Hepatocyte (in vitro differentiated cells): Measurements from ENCODE around the gene USH1C. TPM values are rescaled to one million over a fixed set of nuclear protein-coding genes. Genes with fewer than 3 reads are reported as not detected.

Source experiments
- DNase-seq: peaks from one replicate; pipeline ENCODE4 v3.0.0-alpha.2; 2016; ENCODE audit warnings: low spot score
- H2AFZ ChIP-seq: fragments of 200-600 bp; sonication (generic); 2 replicates; pipeline ENCODE4 v1.6.0; 2016; ENCODE audit warnings: antibody characterized with exemption, mild to moderate bottlenecking
- H3K27ac ChIP-seq: fragments of 200-600 bp; sonication (generic); 2 replicates; pipeline ENCODE4 v1.5.1; 2016; ENCODE audit warnings: mild to moderate bottlenecking
- H3K27me3 ChIP-seq: fragments of 200-600 bp; sonication (generic); 2 replicates; pipeline ENCODE4 v1.6.1; 2016
- H3K36me3 ChIP-seq: fragments of 200-600 bp; sonication (generic); replicated peaks from 2 replicates; pipeline ENCODE4 v1.5.1; 2016; ENCODE audit warnings: low read depth; ENCODE audit not compliant: insufficient read depth
- H3K4me1 ChIP-seq: fragments of 200-600 bp; sonication (generic); 2 replicates; pipeline ENCODE4 v1.5.1; 2016; ENCODE audit warnings: mild to moderate bottlenecking, moderate library complexity; ENCODE audit not compliant: insufficient read depth
- H3K4me2 ChIP-seq: fragments of 200-600 bp; sonication (generic); 2 replicates; pipeline ENCODE4 v1.6.0; 2016
- H3K4me3 ChIP-seq: fragments of 200-600 bp; sonication (generic); 2 replicates; pipeline ENCODE4 v1.5.1; 2016; ENCODE audit warnings: mild to moderate bottlenecking
- H3K79me2 ChIP-seq: fragments of 200-600 bp; sonication (generic); 2 replicates; pipeline ENCODE4 v1.6.0; 2017; ENCODE audit warnings: mild to moderate bottlenecking
- H3K9me2 ChIP-seq: fragments of 200-600 bp; sonication (generic); replicated peaks from 2 replicates; pipeline ENCODE4 v1.6.0; 2017; ENCODE audit warnings: mild to moderate bottlenecking; ENCODE audit not compliant: insufficient read depth
- H3K9me3 ChIP-seq: fragments of 200-600 bp; sonication (generic); 2 replicates; pipeline ENCODE4 v1.5.1; 2016; ENCODE audit warnings: low read depth, mild to moderate bottlenecking
- H4K20me1 ChIP-seq: fragments of 200-600 bp; sonication (generic); 2 replicates; pipeline ENCODE4 v1.6.0; 2016; ENCODE audit warnings: mild to moderate bottlenecking; ENCODE audit not compliant: insufficient read depth, poor library complexity, severe bottlenecking
- EZH2 ChIP-seq: fragments of 200-600 bp; sonication (generic); IDR thresholded peaks from 2 replicates; pipeline ENCODE4 v1.6.1; 2016; ENCODE audit warnings: antibody characterized with exemption, mild to moderate bottlenecking, borderline replicate concordance
- EZH2phosphoT487 ChIP-seq: fragments of 200-600 bp; sonication (generic); IDR thresholded peaks from one replicate; pipeline ENCODE4 v1.6.1; 2018; ENCODE audit warnings: antibody characterized with exemption, mild to moderate bottlenecking, low read depth, moderate library complexity; ENCODE audit not compliant: unreplicated experiment, severe bottlenecking
- WGBS: methylation state at CpG from one replicate; pipeline ENCODE4 v1.1.6; 2016; ENCODE audit warnings: low lambda C conversion rate; ENCODE audit errors: missing lambda C conversion rate; 5-methylcytosine and 5-hydroxymethylcytosine counted together
- polyA plus RNA-seq: library from polyadenylated mRNA; unstranded; fragments of >200 nt; fragmentation: Nextera tagmentation; extraction: Ambion mirVana; gene quantifications from 2 replicates; pipeline ENCODE4 v1.2.1, GENCODE V29; 2016
- total RNA-seq: library from RNA; depleted of rRNA; stranded (reverse); fragments of >200 nt; gene quantifications from 2 replicates; pipeline ENCODE4 v1.2.3, GENCODE V29; 2014
- TF ChIP-seq, protein P1 (sequence below): fragments of 200-600 bp; sonication (generic); IDR thresholded peaks from 2 replicates; pipeline ENCODE4 v1.5.1; 2016; ENCODE audit warnings: antibody characterized with exemption, mild to moderate bottlenecking; ENCODE audit not compliant: poor library complexity

The USH1C gene
- total and polyA plus RNA-seq, 2 experiments from 2014 or later, result 54.3 to 60.6 TPM

DNA sequence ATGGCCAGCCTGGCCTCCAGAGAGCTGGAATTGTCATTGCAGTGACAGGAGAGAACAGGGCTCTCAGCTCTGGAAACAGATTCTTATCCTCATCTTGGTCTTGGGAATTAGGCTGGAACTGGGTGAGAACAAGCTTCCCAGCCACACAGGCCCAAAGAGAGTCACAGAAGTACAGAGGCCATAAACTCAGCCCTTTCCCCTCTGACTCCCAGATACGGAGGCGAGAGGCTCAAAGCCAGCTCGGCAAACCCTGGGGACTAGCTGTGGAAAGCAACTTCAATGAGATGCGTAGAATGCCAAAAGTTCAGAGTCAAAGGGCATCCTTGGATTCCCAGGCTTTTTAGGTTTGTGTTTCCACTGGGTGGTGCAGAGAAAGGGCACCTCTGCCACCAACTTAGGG lies 53.3 kb downstream of the USH1C start:
- no peaks in the 10 kb centered on the region for H3K36me3 ChIP-seq
- H3K4me2 ChIP-seq, result no peak overlapping the region
- H4K20me1 ChIP-seq, result no peaks in the 10 kb centered on the region
- DNase-seq, result no peak
- no peaks in the 10 kb centered on the region for H3K9me2 ChIP-seq
- TF ChIP-seq EZH2phosphoT487 (no peak), EZH2 (no peak)
- TF ChIP-seq, protein P1, sequence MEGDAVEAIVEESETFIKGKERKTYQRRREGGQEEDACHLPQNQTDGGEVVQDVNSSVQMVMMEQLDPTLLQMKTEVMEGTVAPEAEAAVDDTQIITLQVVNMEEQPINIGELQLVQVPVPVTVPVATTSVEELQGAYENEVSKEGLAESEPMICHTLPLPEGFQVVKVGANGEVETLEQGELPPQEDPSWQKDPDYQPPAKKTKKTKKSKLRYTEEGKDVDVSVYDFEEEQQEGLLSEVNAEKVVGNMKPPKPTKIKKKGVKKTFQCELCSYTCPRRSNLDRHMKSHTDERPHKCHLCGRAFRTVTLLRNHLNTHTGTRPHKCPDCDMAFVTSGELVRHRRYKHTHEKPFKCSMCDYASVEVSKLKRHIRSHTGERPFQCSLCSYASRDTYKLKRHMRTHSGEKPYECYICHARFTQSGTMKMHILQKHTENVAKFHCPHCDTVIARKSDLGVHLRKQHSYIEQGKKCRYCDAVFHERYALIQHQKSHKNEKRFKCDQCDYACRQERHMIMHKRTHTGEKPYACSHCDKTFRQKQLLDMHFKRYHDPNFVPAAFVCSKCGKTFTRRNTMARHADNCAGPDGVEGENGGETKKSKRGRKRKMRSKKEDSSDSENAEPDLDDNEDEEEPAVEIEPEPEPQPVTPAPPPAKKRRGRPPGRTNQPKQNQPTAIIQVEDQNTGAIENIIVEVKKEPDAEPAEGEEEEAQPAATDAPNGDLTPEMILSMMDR, result no peak
- peaks cover 6% of the 10 kb centered on the region for H3K4me1 ChIP-seq
- H3K27me3 ChIP-seq, result no peaks in the 10 kb centered on the region
- no peak overlapping the region for H3K27ac ChIP-seq
- H3K79me2 ChIP-seq, result no peaks in the 10 kb centered on the region
- 87% methylated on average over 4 of the region's 4 CpGs for WGBS
- H3K9me3 ChIP-seq, result no peaks in the 10 kb centered on the region
- no peak overlapping the region for H2AFZ ChIP-seq
- H3K4me3 ChIP-seq, result no peak overlapping the region

DNA sequence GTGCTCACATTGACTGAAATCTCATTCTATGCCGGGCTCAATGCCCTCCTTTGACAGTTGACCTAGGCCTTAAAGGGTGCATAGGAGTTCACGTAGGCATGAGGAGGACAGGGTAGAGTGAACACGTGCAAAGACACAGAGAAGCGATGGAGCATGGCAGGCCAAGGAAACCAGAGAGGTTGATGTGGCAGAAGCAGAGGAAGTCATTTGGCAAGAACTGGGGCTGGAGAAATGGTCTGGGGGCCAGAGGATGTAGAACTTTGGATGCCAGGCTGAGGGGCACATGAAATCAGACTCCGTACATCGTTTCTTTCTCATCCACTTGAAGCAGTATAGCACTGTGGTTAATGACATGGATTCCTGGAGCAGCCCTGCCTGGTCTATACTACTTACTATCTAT lies 54.0 kb downstream of the USH1C start:
- H3K9me2 ChIP-seq, result no peaks in the 10 kb centered on the region
- H2AFZ ChIP-seq, result no peak overlapping the region
- no peaks in the 10 kb centered on the region for H3K79me2 ChIP-seq
- DNase-seq, result no peak
- H3K36me3 ChIP-seq, result no peaks in the 10 kb centered on the region
- no peak overlapping the region for H3K4me3 ChIP-seq
- H3K4me2 ChIP-seq, result no peak overlapping the region
- peaks cover 6% of the 10 kb centered on the region for H3K4me1 ChIP-seq
- no peaks in the 10 kb centered on the region for H3K27me3 ChIP-seq
- WGBS, result 91% methylated on average over 6 of the region's 6 CpGs
- H4K20me1 ChIP-seq, result no peaks in the 10 kb centered on the region
- no peaks in the 10 kb centered on the region for H3K9me3 ChIP-seq
- TF ChIP-seq EZH2phosphoT487 (no peak), EZH2 (no peak)
- TF ChIP-seq, protein P1, result no peak
- H3K27ac ChIP-seq, result no peak overlapping the region

DNA sequence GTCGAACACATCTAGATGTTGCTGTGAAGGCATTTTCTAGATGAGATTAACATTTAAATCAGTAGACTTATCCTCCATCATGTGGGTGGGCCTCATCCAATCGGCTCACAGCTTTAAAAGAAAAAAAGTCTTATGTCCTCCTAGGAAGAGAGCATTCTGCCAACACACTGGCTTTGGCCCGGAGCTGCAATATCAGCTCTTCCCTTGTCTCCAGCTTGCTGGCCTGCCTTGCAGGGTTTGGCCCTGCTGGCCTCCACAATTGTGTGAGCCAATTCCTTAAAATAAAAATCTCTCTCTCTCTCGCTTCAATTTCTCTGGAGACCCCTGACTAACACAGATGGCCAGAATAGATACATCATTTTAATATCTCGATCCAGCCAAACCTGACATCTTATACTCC lies 54.5 kb downstream of the USH1C start:
- H3K27ac ChIP-seq, result no peak overlapping the region
- no peaks in the 10 kb centered on the region for H3K79me2 ChIP-seq
- no peaks in the 10 kb centered on the region for H4K20me1 ChIP-seq
- 83% methylated on average over 5 of the region's 5 CpGs for WGBS
- no peaks in the 10 kb centered on the region for H3K36me3 ChIP-seq
- no peak overlapping the region for H3K4me3 ChIP-seq
- peaks cover 6% of the 10 kb centered on the region for H3K4me1 ChIP-seq
- TF ChIP-seq, protein P1, result no peak
- TF ChIP-seq EZH2phosphoT487, result no peak
- TF ChIP-seq EZH2, result no peak
- no peak for DNase-seq
- H3K4me2 ChIP-seq, result no peak overlapping the region
- H3K9me3 ChIP-seq, result no peaks in the 10 kb centered on the region
- no peaks in the 10 kb centered on the region for H3K27me3 ChIP-seq
- H2AFZ ChIP-seq, result no peak overlapping the region
- H3K9me2 ChIP-seq, result no peaks in the 10 kb centered on the region

DNA sequence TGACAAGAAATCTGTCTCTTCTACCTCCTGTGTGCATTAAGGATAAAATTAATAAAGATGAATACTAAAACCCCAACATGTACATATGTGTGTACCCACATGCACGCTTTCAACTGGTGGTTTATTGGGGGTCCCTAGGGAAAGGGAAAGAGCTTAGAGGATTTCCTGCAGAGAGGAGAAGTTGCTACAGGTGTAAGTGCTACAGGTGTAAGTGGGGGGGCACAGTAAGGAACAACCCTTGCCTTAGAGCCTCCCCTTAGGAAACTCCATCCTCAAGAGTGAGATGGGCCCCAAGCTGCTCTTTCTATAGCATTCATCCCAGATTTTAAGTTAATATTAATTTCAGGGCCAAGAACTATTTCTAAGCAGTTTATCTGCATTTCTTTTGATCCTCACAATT lies 55.7 kb downstream of the USH1C start:
- no peaks in the 10 kb centered on the region for H3K79me2 ChIP-seq
- WGBS, result 87% methylated on average over 1 of the region's 1 CpG
- no peak for DNase-seq
- H3K4me2 ChIP-seq, result no peak overlapping the region
- no peak for TF ChIP-seq EZH2phosphoT487
- TF ChIP-seq, protein P1, result no peak
- TF ChIP-seq EZH2, result no peak
- no peaks in the 10 kb centered on the region for H3K9me2 ChIP-seq
- no peak overlapping the region for H3K4me3 ChIP-seq
- no peak overlapping the region for H3K27ac ChIP-seq
- no peaks in the 10 kb centered on the region for H3K36me3 ChIP-seq
- H3K27me3 ChIP-seq, result no peaks in the 10 kb centered on the region
- no peaks in the 10 kb centered on the region for H4K20me1 ChIP-seq
- H3K9me3 ChIP-seq, result no peaks in the 10 kb centered on the region
- H3K4me1 ChIP-seq, result peaks cover 6% of the 10 kb centered on the region
- H2AFZ ChIP-seq, result no peak overlapping the region
